ENCODE data around the gene SRCAP.

SRCAP gene

DNA sequence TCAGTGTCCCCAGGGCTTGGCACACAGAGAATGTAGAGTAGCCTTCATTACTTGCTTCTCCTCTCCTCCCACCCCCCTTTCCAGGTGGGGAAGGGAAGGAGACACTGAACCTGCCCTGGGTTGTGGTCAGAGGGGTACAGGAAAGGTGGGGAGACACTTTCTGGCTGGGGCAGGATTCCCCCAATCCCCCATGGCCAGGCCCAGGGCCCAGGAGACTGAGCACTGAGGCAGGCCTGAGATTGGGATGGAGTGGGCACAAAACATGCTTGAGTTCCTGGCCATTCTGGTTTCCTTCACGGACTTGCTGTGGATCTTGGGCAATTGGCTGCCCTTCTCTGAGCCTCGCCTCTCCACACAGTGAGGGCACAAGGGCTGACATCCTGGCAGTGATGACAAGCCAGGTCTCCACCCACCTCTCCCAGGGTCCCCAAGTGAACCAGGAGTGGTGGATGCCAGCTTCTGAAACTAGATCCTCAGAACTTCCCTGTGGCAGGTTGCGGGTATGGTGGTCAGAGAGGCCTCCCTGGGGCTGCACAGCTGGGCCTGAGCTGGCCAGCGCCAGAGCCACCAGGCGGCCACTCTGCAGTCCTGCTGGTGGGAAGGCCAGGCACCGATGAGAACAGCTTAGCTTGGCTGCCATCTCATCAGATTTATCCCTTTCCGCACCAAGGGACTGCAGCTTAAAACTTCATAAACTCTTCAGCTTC lies 78.8 kb downstream of the SRCAP start:
- DNase-seq (ENCODE audit: low spot score), result no peak

GRCh38 chr16:30778549-30779244 lies 79.7 kb downstream of the SRCAP start:
- no peak for DNase-seq (ENCODE audit: low spot score)

DNA sequence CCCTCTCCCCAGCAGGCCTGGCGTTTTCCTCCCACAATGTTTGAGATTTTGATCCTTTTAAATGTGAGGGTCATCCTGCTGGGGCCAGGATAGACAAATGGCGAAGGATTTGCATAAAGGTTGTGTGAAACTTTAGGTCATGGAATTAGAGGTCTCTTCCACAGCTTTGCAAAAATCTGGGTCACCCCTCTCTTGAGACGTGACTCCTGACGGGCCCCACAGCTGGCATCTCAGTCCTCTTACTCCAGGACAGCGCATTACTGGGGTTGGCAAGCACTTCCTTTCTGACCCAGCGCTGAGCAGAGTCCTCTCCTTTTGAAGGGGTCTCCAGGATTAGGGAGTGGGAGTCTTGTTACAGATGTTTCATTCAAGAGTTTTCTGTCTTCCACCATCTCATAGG lies 80.6 kb downstream of the SRCAP start:
- DNase-seq (ENCODE audit: low spot score), result no peak

GRCh38 chr16:30780021-30780420 lies 81.0 kb downstream of the SRCAP start:
- no peak for DNase-seq (ENCODE audit: low spot score)

GRCh38 chr16:30780549-30780948 lies 81.6 kb downstream of the SRCAP start:
- DNase-seq (ENCODE audit: low spot score), result no peak

GRCh38 chr16:30782486-30783279 lies 83.7 kb downstream of the SRCAP start:
- no peak for DNase-seq (ENCODE audit: low spot score)

GRCh38 chr16:30783280-30784109 lies 84.5 kb downstream of the SRCAP start:
- DNase-seq (ENCODE audit: low spot score), result no peak

DNA sequence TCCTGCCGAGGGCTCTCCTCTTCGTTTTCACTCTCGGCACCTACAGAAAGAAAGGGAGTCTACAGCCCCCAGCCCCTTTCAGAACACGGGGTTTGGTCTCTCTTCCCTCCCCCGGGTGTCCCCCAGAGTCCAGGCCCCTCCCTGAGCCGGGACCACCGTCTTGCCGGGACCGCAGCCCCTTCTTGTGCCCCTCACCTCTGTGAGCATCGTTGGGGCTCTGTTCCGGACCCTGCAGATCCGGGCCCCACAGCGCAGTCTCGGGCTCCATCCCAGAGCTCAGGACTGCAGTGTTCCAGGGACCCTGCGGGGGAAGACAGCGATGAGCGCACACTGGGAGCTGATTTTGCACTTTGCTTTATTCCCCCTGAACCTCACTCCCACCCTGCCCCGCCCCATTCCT lies 85.2 kb downstream of the SRCAP start:
- DNase-seq (ENCODE audit: low spot score), result no peak

GRCh38 chr16:30785126-30786106 lies 86.4 kb downstream of the SRCAP start:
- no peak for DNase-seq (ENCODE audit: low spot score)

DNA sequence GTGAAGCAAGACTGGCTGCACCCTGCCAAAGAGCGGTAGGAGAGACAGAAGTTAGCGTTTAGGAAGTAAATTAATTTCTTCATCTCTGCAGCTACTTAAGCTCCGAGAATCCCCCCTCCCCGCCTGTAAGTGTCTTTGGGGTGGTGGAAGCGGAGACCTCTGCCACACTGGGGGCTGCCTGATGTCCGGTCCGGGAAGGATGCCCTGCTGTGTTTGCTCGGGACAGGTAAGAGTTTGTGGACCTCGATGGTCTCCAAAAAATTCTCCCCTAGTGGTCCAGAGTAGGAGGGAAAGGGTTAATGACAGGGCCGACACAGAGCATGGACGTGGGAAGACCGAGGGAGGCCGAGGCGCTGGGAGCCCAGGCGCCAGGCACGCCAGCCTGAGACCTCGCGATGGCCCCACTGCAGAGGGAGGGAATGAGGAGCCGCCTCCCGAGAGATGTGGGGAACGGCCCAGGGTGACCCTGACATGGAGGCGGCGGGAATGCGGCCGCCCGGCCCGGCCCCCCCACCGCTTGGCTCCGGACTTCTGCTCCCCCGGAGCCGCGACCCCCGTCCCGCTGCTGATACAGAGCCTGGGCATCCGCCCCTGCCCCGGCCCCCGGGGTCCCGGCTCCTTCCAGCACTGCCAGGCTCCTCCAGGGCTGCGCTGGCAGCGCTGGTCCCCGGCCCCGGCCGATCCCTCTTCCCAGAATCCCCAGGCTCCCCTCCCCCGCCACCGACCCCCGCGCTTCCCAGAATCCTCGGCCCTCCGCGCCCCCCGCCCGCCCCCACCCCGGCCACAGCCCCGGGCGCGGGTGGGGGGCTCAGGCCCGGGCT lies 87.4 kb downstream of the SRCAP start:
- peak; percentile 78 for DNase-seq (ENCODE audit: low spot score)

DNA sequence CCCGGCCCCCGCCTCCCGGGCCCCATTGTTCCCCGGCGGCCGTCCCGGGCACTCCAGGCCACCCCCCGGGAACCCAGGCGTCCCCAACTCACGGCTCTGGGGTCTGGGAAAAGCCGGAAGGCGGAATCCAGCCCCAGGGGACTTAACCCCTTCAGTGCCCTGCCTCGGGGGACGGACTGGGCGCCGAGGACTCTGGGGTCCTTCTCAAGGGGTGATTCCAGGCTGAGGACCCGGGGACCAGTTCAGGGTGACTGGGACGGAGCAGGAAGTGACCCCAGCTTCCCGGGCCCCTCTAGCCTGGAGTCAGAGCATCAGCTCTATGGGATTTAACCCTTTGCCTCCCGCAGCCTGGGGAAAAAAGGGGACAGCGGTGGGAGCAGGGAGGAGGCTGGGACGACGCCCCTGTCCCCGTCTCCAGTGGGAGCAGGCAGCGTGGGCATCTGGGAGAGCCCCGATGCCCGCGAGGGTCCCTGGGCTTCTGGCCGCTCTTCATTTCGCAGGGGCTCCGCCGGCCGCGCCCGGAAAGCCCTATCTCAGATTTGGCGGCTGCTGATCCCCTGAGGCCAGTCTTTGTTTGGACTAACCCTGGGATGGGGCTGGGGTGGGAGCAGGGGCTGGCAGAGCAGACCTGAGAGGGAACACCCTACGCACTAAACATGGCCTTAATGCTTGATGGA lies 88.1 kb downstream of the SRCAP start, which contains the start of gene ZNF629:
ZNF629 (minus strand) TSS at position 270 of the 677 bp plus-strand sequence. CDS start 2,723 bp downstream, outside the sequence.
- DNase-seq (ENCODE audit: low spot score), result peak; percentile 83

- DNase-seq (ENCODE audit: low spot score), result no peak
Observed at GRCh38 chr16:30787613-30788378, 88.8 kb downstream of the SRCAP start.
